ENCODE measurements around the gene SEMA5A.

The SEMA5A gene

DNA sequence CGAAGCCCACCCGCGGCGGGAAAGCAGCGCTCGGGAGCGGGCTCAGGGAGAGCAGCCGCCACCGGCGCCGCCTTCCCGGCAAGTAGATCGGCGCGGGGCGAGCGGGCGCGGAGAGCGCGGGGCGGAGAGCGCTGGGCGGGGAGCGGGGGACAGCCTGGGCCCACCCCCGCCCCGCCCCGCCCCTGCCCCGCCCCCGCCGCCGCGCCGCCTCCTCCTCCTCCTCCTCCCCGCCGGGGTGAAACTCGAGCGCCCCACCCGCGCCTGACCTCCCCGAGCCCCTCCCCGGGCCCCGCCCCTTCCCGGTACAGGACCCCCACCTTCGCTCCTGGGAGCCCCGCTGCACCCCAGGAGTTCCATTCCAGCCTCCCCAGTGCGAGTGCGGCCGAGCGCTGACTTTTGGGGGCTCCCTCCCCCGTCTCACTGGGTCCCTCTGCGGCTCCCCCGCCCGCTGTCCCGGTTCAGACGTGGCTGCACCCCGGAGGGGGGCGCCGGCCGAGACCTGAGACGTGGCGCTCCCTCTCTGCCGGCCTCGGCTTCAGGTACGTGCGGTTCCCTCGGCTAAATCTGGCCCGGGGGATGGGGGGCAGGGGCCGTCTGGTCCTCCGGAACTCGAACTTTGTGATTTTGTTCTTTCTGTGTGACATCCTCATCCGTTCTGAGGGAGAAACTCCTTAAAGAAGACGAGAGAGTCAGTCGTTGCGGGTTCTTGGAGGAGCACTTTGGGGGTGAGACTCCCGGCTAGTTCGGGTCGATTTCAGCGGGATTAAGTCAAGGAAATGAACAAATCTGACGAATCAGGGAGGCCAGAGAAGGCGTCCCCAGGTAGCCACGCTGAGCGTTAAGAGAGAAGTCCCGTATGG, at the start of gene SEMA5A:
TSS of gene SEMA5A (minus strand) at position 84 of the 860 bp plus-strand sequence. CDS start 166,129 bp downstream, outside the sequence.
- peak; percentile 7 for DNase-seq

GRCh38 chr5:9594913-9595312, 49.0 kb upstream of the SEMA5A start:
- no peak for DNase-seq

DNA sequence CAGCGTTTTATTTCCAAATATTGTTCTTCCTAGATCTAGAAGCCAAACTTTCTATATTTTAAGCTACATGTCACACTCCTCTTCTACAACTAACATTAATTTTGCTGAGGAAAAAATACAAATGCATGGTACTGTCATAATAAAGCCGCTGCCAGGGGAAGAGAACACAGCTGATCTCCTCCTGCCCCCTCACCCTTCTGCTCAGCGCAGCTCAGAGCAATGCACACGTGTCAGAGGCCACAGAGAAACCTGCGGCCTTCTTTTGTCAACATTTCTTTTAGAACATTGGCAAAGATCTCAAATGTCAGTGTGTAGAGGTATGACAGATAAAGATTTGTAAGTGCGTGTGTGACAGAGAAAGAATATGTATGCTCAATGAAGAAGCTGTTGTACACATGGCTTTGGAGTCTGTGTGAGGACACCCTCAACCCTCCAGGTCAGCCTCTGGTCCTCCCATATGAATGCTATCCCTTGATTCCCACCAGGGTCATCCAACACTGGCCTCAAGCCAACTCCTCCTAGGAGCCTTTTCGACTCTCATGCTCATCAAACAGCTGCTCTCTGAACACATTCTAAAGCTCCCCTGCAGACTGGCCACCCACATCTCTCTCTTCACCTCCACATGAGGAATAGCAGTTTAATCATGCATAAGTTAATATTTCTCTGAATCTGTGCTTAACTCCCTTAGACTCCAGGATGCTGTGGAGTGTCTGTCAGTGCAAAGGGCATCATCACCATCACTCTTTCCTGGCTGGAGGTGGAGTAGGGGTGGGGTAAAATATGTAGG, 43.4 kb upstream of the SEMA5A start:
- DNase-seq = no peak

DNA sequence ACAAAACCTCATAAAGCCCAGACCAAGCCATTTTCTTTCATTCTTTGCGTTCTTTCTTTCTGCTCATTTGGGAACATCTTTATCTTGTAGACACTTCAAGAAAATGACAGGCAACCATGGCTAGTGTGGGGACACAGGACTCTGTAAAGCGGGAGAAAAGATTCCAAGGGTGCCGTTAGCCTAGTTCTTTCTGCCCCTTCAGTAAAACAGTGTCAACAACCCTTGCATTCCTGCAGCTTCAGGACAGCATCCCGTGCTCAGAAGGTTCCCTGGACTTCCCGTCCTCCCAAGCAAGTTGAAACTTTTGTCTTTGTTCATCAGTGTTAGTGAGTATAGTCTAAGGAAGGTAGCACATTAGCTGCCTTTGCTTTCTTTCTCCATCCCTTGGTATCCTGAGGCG, 42.4 kb upstream of the SEMA5A start:
- DNase-seq = no peak

GRCh38 chr5:9587135-9587534, 41.3 kb upstream of the SEMA5A start:
- no peak for DNase-seq

DNA sequence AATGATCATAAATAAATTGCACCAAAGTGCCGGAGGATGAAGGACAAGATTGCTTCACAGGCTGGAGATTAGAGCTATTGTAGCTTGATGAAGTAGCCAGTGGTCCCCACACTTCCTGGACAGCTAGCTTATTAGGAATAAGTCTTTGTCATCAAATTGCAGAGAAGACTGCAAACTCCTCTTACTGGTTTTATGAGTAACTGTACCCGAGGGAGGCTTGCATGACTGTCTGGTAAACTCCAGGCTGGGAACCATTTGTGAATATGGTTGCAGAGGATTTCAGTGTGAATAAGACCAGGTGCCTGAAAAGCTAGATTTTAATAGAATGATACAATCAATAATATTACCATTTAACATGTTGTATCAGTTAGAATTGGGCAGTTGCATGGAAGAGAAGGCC, 36.5 kb upstream of the SEMA5A start:
- no peak for DNase-seq

- no peak for DNase-seq
Observed at GRCh38 chr5:9573796-9574195, 27.9 kb upstream of the SEMA5A start.

- DNase-seq = no peak
Observed at GRCh38 chr5:9572246-9572645, 26.4 kb upstream of the SEMA5A start.

DNA sequence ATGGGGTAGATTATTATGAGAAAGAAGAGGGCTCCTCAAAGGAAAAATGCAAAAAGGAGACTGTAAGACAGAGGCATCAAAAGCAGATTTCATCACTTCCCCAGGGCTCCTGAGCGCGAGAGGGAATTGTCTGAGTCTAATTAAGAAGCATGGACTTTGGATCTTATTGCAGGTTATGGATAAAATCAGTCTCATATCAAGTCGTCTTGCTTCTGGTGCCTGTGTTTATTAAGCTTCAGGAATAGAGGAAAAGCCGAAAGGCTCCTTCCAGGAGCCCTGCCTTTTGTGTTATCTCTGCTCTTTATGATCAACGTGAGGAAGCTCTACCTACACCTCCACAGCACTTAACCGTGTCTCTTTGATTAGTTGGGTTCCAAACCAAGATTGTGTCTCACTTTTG, 25.0 kb upstream of the SEMA5A start:
- no peak for DNase-seq

DNA sequence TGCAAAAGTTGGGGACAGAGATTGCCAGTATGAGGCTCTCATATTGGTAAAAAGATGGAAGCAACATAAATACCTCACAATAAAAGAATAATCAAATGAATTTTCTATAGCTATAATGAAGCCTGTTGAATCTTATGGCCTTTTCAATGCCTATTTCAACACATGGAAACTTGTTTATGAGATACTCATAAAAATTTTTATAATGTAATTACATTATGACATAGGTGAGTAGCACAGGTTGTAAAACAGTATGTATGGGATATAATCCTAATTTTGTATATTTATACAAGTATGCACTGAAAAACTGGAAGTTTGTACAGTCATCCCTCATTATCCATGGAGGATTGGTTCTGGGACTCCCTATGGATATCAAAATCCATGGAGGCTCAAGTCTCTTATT, 21.2 kb upstream of the SEMA5A start:
- no peak for DNase-seq

DNA sequence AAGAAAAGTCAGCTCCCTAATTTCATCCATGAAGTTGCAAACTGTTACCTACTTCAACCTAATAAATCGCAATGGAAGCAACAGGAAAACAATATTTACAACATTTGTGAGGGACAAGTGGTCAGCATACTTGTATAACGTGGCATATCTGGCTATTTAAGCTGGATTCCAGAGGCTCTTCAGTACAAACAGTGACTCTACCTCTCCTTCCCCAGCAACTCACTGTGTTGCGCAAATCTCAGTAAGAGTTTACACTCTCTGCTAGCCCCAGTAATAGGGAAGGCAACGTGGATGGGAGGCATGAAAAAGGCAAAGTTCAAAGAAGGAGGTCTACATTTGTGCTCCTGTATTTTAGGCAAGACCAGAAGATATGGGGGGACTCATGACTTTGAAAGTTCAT, 18.9 kb upstream of the SEMA5A start:
- no peak for DNase-seq

DNA sequence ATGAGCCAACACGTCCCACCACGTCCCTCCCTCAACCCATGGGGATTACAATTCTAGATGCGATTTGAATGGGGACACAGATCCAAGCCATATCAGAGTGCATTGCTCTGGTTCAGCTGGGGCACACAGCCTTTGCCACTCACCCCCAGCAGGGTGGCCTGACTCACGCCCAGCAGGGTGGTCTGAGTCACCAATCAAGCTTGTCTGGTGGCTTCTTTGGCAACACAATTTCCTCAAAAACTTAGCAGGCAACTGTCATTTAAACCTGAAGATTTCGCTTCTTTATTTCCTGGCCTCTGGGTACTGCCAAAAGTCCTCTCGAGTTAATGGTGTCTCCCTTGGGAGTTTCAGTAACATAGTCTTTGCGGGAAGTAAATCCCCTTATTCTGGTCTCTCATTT, 16.3 kb upstream of the SEMA5A start:
- DNase-seq = no peak

- no peak for DNase-seq
Observed at GRCh38 chr5:9559965-9560364, 14.1 kb upstream of the SEMA5A start.

GRCh38 chr5:9558319-9558965, 12.6 kb upstream of the SEMA5A start:
- no peak for DNase-seq

DNA sequence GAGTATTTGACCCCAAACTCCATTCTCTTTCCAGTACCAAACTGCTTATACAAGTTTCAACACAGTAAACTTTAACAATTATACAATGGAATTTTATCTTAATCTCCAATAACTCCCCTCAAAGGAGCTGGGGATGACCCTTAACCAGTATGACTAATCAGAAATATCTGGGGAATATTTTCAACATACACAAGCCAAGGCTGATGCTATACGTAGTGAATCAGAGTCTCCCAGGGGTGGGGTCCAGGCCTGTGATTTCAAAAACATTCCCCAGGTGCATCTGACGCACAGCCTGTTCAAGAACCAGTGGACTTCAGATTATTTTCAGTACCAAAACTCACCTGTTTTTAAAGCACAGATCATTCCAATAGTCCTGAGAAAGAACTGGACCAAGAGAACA, 11.8 kb upstream of the SEMA5A start:
- DNase-seq = no peak

GRCh38 chr5:9555961-9556360, 10.1 kb upstream of the SEMA5A start:
- DNase-seq = no peak

DNA sequence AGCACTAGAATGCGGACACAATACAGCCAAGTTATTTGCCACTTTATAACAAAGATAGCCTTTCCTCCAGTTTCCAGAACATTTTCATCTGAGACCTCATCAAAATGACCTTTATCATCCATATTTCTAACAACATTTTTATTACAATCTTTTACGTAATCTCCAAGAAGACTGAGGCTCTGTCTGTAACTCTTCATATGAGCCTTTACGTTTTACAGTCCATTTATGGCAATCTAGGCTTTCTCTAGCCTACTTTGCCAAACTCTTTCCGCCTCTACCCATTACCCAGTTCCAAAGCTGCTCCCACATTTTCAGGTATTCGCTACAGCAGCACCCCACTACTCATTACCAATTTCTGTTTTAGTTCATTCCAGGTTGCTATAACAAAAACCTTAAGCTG, 8.2 kb upstream of the SEMA5A start:
- DNase-seq = no peak

GRCh38 chr5:9553561-9553960, 7.7 kb upstream of the SEMA5A start:
- DNase-seq = no peak

- DNase-seq = no peak
Observed at GRCh38 chr5:9551567-9552537, 6.0 kb upstream of the SEMA5A start.

- no peak for DNase-seq
Observed at GRCh38 chr5:9549941-9550340, 4.1 kb upstream of the SEMA5A start.

DNA sequence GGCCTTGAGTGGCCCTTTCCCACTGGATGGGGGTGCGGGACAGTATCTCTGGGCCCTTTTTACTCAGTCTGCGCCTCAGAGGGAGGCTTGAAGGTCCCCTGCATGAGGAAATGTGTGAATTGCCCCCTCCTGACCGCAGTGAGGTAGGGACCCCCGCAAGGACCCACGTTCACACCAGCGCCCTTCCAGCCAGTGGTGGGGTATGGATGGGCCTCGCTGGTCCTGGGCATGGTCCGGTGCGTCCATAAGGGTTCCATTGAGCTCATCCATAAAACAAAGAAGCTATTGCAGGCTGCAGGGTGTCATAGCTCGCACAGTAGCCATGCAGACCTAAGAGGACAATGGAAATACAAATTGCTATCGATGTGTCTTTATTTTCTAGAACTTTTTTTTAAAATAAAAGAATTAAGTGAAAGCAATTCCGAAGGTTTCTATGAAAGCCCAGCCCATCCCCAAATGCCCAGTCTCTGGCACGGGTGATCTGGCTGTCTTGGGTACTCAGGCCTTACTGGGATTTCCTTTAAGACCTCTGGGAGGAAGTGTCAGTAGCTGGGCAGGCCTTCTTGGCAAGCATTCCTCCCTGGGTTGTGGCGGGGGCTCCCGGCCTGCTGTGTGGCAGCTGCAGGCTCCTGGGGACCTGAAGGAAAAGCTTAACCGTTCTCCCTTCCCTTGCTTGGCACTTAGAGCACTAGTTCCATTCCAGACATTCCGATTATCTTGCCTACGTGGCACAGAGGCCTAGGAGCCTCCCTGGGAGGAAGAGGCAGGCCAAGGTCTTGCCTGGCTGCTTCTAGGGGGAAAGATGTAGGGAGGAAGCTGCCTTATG, 1.5 kb upstream of the SEMA5A start:
- no peak for DNase-seq

Data from activated effector memory CD4-positive, alpha-beta T cell treated with Interleukin-2 at 50 U/mL for 16 hours (primary cell).